Adipocyte (in vitro differentiated cells): ENCODE data around the gene GTSE1.

Experiments
- DNase-seq: peaks from one replicate; pipeline ENCODE4 v3.0.0-alpha.2; 2015; ENCODE audit warnings: low read depth
- H3K27me3 ChIP-seq: replicated peaks from 2 replicates; pipeline ENCODE4 v1.7.0; 2013; ENCODE audit warnings: mild to moderate bottlenecking, low read length, moderate library complexity; ENCODE audit not compliant: control insufficient read depth, insufficient read depth
- H3K36me3 ChIP-seq: 2 replicates; pipeline ENCODE4 v1.7.0; 2013; ENCODE audit warnings: low read length, mild to moderate bottlenecking, moderate library complexity; ENCODE audit not compliant: control insufficient read depth, insufficient read depth, severe bottlenecking
- H3K4me1 ChIP-seq: 2 replicates; pipeline ENCODE4 v1.7.0; 2013; ENCODE audit warnings: mild to moderate bottlenecking, low read length, moderate library complexity; ENCODE audit not compliant: control insufficient read depth, insufficient read depth
- H3K4me3 ChIP-seq: 2 replicates; pipeline ENCODE4 v1.7.0; 2013; ENCODE audit warnings: mild to moderate bottlenecking, low read length, moderate library complexity
- H3K9ac ChIP-seq: 2 replicates; pipeline ENCODE4 v1.7.0; 2013; ENCODE audit warnings: mild to moderate bottlenecking, low read length, moderate library complexity
- H3K9me3 ChIP-seq: 2 replicates; pipeline ENCODE4 v1.7.0; 2013; ENCODE audit warnings: mild to moderate bottlenecking, low read length, moderate library complexity; ENCODE audit not compliant: control insufficient read depth

Gene GTSE1

GRCh38 chr22:46335201-46336118, 38.8 kb downstream of the GTSE1 start, which contains the start of gene TRMU:
Gene TRMU (plus strand): TSS chr22:46335714. CDS start chr22:46335765, 51 bp downstream.
- peaks cover 15% of the 10 kb centered on the region for H3K4me1 ChIP-seq
- H3K9ac ChIP-seq, result peak within 1 kb of the TSS; percentile 96
- peak; percentile 96 for DNase-seq
- no peaks in the 10 kb centered on the region for H3K9me3 ChIP-seq
- H3K36me3 ChIP-seq, result peaks cover 29% of the 10 kb centered on the region
- peak within 1 kb of the TSS; percentile 96 for H3K4me3 ChIP-seq
- no peaks in the 10 kb centered on the region for H3K27me3 ChIP-seq

GRCh38 chr22:46336119-46337078, 39.7 kb downstream of the GTSE1 start:
- H3K9ac ChIP-seq, result peak overlapping the region; percentile 96
- no peaks in the 10 kb centered on the region for H3K27me3 ChIP-seq
- H3K4me1 ChIP-seq, result peaks cover 15% of the 10 kb centered on the region
- peaks cover 36% of the 10 kb centered on the region for H3K36me3 ChIP-seq
- peak overlapping the region; percentile 96 for H3K4me3 ChIP-seq
- H3K9me3 ChIP-seq, result no peaks in the 10 kb centered on the region
- peak; percentile 46 for DNase-seq

GRCh38 chr22:46337870-46338269, 41.2 kb downstream of the GTSE1 start:
- DNase-seq, result no peak
- H3K36me3 ChIP-seq, result peaks cover 50% of the 10 kb centered on the region
- H3K9me3 ChIP-seq, result no peaks in the 10 kb centered on the region
- H3K27me3 ChIP-seq, result no peaks in the 10 kb centered on the region
- H3K4me1 ChIP-seq, result peaks cover 15% of the 10 kb centered on the region
- no peak overlapping the region for H3K4me3 ChIP-seq
- H3K9ac ChIP-seq, result no peak overlapping the region

- Histone ChIP-seq H3K4me3 (no peak overlapping the region), H3K36me3 (peaks cover 58% of the 10 kb centered on the region), H3K27me3 (no peaks in the 10 kb centered on the region), H3K9ac (no peak overlapping the region), H3K9me3 (no peaks in the 10 kb centered on the region), H3K4me1 (peaks cover 15% of the 10 kb centered on the region)
- no peak for DNase-seq
These were observed 42.0 kb downstream of the GTSE1 start for GRCh38 chr22:46338636-46339035.

GRCh38 chr22:46339956-46340355, 43.3 kb downstream of the GTSE1 start:
- no peak for DNase-seq
- H3K27me3 ChIP-seq, result no peaks in the 10 kb centered on the region
- no peak overlapping the region for H3K9ac ChIP-seq
- peaks cover 71% of the 10 kb centered on the region for H3K36me3 ChIP-seq
- H3K4me1 ChIP-seq, result peaks cover 15% of the 10 kb centered on the region
- H3K4me3 ChIP-seq, result no peak overlapping the region
- no peaks in the 10 kb centered on the region for H3K9me3 ChIP-seq

- Histone ChIP-seq H3K9me3 (no peaks in the 10 kb centered on the region), H3K36me3 (peaks cover 78% of the 10 kb centered on the region), H3K4me3 (no peak overlapping the region), H3K27me3 (no peaks in the 10 kb centered on the region), H3K4me1 (peaks cover 15% of the 10 kb centered on the region), H3K9ac (no peak overlapping the region)
- DNase-seq, result no peak
These were observed 44.0 kb downstream of the GTSE1 start for GRCh38 chr22:46340676-46341075.

- peaks cover 96% of the 10 kb centered on the region for H3K36me3 ChIP-seq
- H3K9ac ChIP-seq, result no peak overlapping the region
- H3K4me3 ChIP-seq, result no peak overlapping the region
- no peaks in the 10 kb centered on the region for H3K4me1 ChIP-seq
- no peak for DNase-seq
- H3K9me3 ChIP-seq, result no peaks in the 10 kb centered on the region
- H3K27me3 ChIP-seq, result no peaks in the 10 kb centered on the region
These were observed 50.2 kb downstream of the GTSE1 start for GRCh38 chr22:46346680-46347405.

GRCh38 chr22:46347646-46348045, 51.0 kb downstream of the GTSE1 start:
- DNase-seq, result no peak
- H3K4me1 ChIP-seq, result no peaks in the 10 kb centered on the region
- peaks cover 96% of the 10 kb centered on the region for H3K36me3 ChIP-seq

GRCh38 chr22:46348099-46348695, 51.5 kb downstream of the GTSE1 start:
- no peak overlapping the region for H3K4me3 ChIP-seq
- no peaks in the 10 kb centered on the region for H3K27me3 ChIP-seq
- H3K9me3 ChIP-seq, result no peaks in the 10 kb centered on the region
- no peaks in the 10 kb centered on the region for H3K4me1 ChIP-seq
- no peak overlapping the region for H3K9ac ChIP-seq
- peaks cover 96% of the 10 kb centered on the region for H3K36me3 ChIP-seq
- no peak for DNase-seq

More at GRCh38 chr22:46347646-46348045, 51.0 kb downstream of the GTSE1 start:
- Histone ChIP-seq H3K9ac (no peak overlapping the region), H3K4me3 (no peak overlapping the region), H3K9me3 (no peaks in the 10 kb centered on the region), H3K27me3 (no peaks in the 10 kb centered on the region)

- no peak overlapping the region for H3K9ac ChIP-seq
- no peak for DNase-seq
- H3K9me3 ChIP-seq, result no peaks in the 10 kb centered on the region
- H3K27me3 ChIP-seq, result no peaks in the 10 kb centered on the region
- H3K36me3 ChIP-seq, result peaks cover 96% of the 10 kb centered on the region
- H3K4me3 ChIP-seq, result no peak overlapping the region
- H3K4me1 ChIP-seq, result no peaks in the 10 kb centered on the region
These were observed 52.6 kb downstream of the GTSE1 start for GRCh38 chr22:46349238-46349637.
